HepG2 (cell line): ENCODE measurements around the gene WWC1. TPM values are rescaled to one million over a fixed set of nuclear protein-coding genes. Genes with fewer than 3 reads are reported as not detected.
A peak's percentile ranks its signal among the peaks of the same experiment; 100 is the strongest.

Experiments used
- ATF7 ChIP-seq, 2 experiments: fragments of 450-650 bp in 1 of 2; sonication (generic) in 1 of 2; formaldehyde crosslinking in 1 of 2; IDR thresholded peaks; 2 replicates each; pipeline versions ENCODE4 v1.4.0 to v1.6.1; 2016 to 2020; ENCODE audit warnings: antibody characterized with exemption in 1 of 2, mild to moderate bottlenecking in 1 of 2, missing genetic modification reagents in 1 of 2
- ESRRA ChIP-seq: sonication (generic); formaldehyde crosslinking; IDR thresholded peaks from 2 replicates; pipeline ENCODE4 v1.5.1; 2020; ENCODE audit warnings: mild to moderate bottlenecking, low read depth, missing genetic modification reagents
- FOXO1 ChIP-seq: sonication (generic); formaldehyde crosslinking; IDR thresholded peaks from 2 replicates; pipeline ENCODE4 v1.4.0; 2020; ENCODE audit warnings: missing genetic modification reagents
- GPN1 ChIP-seq: sonication (generic); formaldehyde crosslinking; IDR thresholded peaks from 2 replicates; pipeline ENCODE4 v1.5.1; 2020; ENCODE audit warnings: missing genetic modification reagents, borderline replicate concordance
- JUND ChIP-seq: sonication (generic); formaldehyde crosslinking; IDR thresholded peaks from 2 replicates; pipeline ENCODE4 v1.8.0; 2022; ENCODE audit warnings: mild to moderate bottlenecking, missing genetic modification reagents
- KDM5B ChIP-seq: sonication (generic); formaldehyde crosslinking; IDR thresholded peaks from 2 replicates; pipeline ENCODE4 v1.4.0; 2020; ENCODE audit warnings: missing genetic modification reagents, mild to moderate bottlenecking, borderline replicate concordance
- MBNL3 ChIP-seq: fragments of 250-450 bp; sonication (Bioruptor Pico); conservative IDR thresholded peaks from 2 replicates; pipeline ENCODE4 v1.8.0; 2022; ENCODE audit warnings: mild to moderate bottlenecking, inconsistent platforms
- MEF2D ChIP-seq: sonication (generic); formaldehyde crosslinking; IDR thresholded peaks from 2 replicates; pipeline ENCODE4 v1.5.1; 2020; ENCODE audit warnings: mild to moderate bottlenecking, missing genetic modification reagents
- NFATC3 ChIP-seq: sonication (generic); formaldehyde crosslinking; IDR thresholded peaks from 2 replicates; pipeline ENCODE4 v1.5.1; 2020; ENCODE audit warnings: mild to moderate bottlenecking, missing genetic modification reagents
- SKI ChIP-seq: fragments of 450-650 bp; IDR thresholded peaks from one replicate; pipeline ENCODE4 v1.6.1; 2018; ENCODE audit warnings: mild to moderate bottlenecking; ENCODE audit not compliant: partially characterized antibody
- ZBTB38 ChIP-seq: sonication (generic); formaldehyde crosslinking; IDR thresholded peaks from 2 replicates; pipeline ENCODE4 v1.5.1; 2020; ENCODE audit warnings: mild to moderate bottlenecking, missing genetic modification reagents
- ZNF17 ChIP-seq: sonication (generic); formaldehyde crosslinking; IDR thresholded peaks from 2 replicates; pipeline ENCODE4 v1.5.0; 2020; ENCODE audit warnings: mild to moderate bottlenecking, missing genetic modification reagents
- ZNF225 ChIP-seq: sonication (generic); formaldehyde crosslinking; IDR thresholded peaks from 2 replicates; pipeline ENCODE4 v1.4.0; 2020; ENCODE audit warnings: mild to moderate bottlenecking, missing genetic modification reagents
- ZNF563 ChIP-seq: sonication (generic); formaldehyde crosslinking; IDR thresholded peaks from 2 replicates; pipeline ENCODE4 v1.8.0; 2022; ENCODE audit warnings: mild to moderate bottlenecking, moderate library complexity, missing genetic modification reagents
- ZNF577 ChIP-seq: sonication (generic); formaldehyde crosslinking; IDR thresholded peaks from 2 replicates; pipeline ENCODE4 v1.4.0; 2020; ENCODE audit warnings: mild to moderate bottlenecking, low read depth, missing genetic modification reagents, borderline replicate concordance
- polyA plus RNA-seq, 8 experiments: library from polyadenylated mRNA; depleted of rRNA in 3 of 8; stranded (reverse) in 7 of 8; unstranded in 1 of 8; fragments of >200 nt; fragmentation: Illumina TruSeq in 4 of 8; extraction: Trizol in 4 of 8; gene quantifications; 2 replicates each; pipeline versions ENCODE4 v1.2.1 to v1.2.3, GENCODE V29; 2011 to 2016; ENCODE audit warnings: low read depth in 4 of 8, missing spikeins in 1 of 8, mixed read lengths in 1 of 8; ENCODE audit not compliant: insufficient read depth in 1 of 8
- total RNA-seq, 5 experiments: library from RNA; depleted of rRNA; stranded (reverse); fragments of >200 nt; fragmentation: Illumina TruSeq; extraction: Trizol; gene quantifications; 2 replicates each; pipeline ENCODE4 v1.2.3, GENCODE V29; 2016; ENCODE audit warnings: low read depth in 1 of 5
- TF ChIP-seq, protein P1 (sequence below): sonication (generic); formaldehyde crosslinking; IDR thresholded peaks from 2 replicates; pipeline ENCODE4 v1.4.0; 2020; ENCODE audit warnings: missing genetic modification reagents
- TF ChIP-seq, protein P2 (sequence below): sonication (generic); formaldehyde crosslinking; IDR thresholded peaks from 2 replicates; pipeline ENCODE4 v1.5.0; 2020; ENCODE audit warnings: missing genetic modification reagents, mild to moderate bottlenecking, borderline replicate concordance
- TF ChIP-seq, protein P3 (sequence below): sonication (generic); formaldehyde crosslinking; IDR thresholded peaks from 2 replicates; pipeline ENCODE4 v1.4.0; 2020; ENCODE audit warnings: missing genetic modification reagents
- TF ChIP-seq, protein P4 (sequence below): sonication (generic); formaldehyde crosslinking; IDR thresholded peaks from 2 replicates; pipeline ENCODE4 v1.4.0; 2020; ENCODE audit warnings: missing genetic modification reagents, low read depth, mild to moderate bottlenecking, borderline replicate concordance
- TF ChIP-seq, protein P5 (sequence below): sonication (generic); formaldehyde crosslinking; IDR thresholded peaks from 2 replicates; pipeline ENCODE4 v1.5.1; 2020; ENCODE audit warnings: missing genetic modification reagents, mild to moderate bottlenecking, borderline replicate concordance
- TF ChIP-seq, protein P6 (sequence below): sonication (generic); formaldehyde crosslinking; IDR thresholded peaks from 2 replicates; pipeline ENCODE4 v1.9.0; 2022; ENCODE audit warnings: low read depth, missing genetic modification reagents
- TF ChIP-seq, protein P7 (sequence below): sonication (generic); formaldehyde crosslinking; IDR thresholded peaks from 2 replicates; pipeline ENCODE4 v1.5.1; 2020; ENCODE audit warnings: mild to moderate bottlenecking, moderate library complexity, missing genetic modification reagents

WWC1 gene
- total and polyA plus RNA-seq, 2 of the 13 experiments (the other 11 are each of a cell fraction or from before 2014, with no cell fraction given): 8.3 to 17.9 TPM

DNA sequence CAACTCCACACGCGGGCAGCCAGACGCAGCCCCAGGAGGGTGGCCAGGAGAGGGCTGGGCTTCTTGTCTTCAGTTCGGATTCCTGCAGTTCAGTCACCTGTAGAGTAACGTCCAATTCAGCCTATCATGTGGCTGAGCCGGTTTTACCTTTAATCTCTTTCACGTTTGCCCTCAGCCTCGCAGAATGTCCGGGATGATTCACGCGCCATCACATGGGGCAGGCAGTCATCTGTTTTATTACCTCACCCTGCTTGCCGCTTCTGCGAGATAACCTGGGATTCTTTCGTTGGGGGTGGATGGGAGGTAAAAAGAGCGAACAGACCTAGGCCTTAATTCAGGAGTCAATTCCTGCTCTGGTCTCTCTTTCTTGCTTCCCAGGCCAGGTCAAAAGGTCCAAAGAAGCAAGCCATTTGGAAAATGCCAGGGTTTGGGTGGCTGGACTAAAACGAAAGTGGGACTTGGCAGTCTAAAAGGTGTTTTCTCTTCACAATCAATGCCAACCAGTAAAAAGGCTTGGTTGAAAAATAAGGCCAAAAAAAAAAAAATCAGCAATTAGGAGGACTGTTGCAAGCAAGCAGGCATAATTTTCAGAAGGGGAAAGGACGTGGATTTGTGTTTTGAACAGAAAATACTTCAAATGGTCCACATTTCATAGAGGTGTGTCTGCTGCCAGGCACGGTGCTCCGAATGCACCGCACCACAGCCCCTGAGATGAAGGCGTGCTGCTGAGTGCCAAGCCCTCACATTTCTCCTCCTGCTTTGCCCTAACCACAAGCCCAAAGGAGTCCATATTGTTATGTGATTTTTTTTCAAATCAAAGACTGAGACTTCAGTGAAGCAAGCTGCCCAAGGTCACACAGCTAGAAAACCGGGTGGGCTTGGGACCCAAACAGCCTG is 2.8 kb upstream of the WWC1 start (continued):
- no peak for TF ChIP-seq ATF7 (IDR thresholded peaks at IDR 0.05)
- 0 out of 2 replicates have a peak, but pooled peaks have one; percentile 51 for TF ChIP-seq ATF7 (CRISPR knock-in tag; IDR thresholded peaks at IDR 0.05)
- TF ChIP-seq ZNF17 (CRISPR knock-in tag): no peak
- TF ChIP-seq, protein P1, sequence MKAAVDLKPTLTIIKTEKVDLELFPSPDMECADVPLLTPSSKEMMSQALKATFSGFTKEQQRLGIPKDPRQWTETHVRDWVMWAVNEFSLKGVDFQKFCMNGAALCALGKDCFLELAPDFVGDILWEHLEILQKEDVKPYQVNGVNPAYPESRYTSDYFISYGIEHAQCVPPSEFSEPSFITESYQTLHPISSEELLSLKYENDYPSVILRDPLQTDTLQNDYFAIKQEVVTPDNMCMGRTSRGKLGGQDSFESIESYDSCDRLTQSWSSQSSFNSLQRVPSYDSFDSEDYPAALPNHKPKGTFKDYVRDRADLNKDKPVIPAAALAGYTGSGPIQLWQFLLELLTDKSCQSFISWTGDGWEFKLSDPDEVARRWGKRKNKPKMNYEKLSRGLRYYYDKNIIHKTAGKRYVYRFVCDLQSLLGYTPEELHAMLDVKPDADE (CRISPR knock-in tag): no peak
- TF ChIP-seq ZNF577 (CRISPR knock-in tag): no peak
- no peak for TF ChIP-seq ZNF225
- TF ChIP-seq GPN1 (CRISPR knock-in tag): no peak
- no peak for TF ChIP-seq KDM5B (CRISPR knock-in tag)
- TF ChIP-seq, protein P2, sequence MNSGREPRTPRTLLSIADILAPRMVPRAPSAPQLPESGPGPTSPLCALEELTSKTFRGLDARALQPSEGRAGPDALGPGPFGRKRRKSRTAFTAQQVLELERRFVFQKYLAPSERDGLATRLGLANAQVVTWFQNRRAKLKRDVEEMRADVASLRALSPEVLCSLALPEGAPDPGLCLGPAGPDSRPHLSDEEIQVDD: no peak
- TF ChIP-seq JUND: no peak
- TF ChIP-seq, protein P3, sequence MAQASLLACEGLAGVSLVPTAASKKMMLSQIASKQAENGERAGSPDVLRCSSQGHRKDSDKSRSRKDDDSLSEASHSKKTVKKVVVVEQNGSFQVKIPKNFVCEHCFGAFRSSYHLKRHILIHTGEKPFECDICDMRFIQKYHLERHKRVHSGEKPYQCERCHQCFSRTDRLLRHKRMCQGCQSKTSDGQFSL (CRISPR knock-in tag): no peak
- TF ChIP-seq, protein P4, sequence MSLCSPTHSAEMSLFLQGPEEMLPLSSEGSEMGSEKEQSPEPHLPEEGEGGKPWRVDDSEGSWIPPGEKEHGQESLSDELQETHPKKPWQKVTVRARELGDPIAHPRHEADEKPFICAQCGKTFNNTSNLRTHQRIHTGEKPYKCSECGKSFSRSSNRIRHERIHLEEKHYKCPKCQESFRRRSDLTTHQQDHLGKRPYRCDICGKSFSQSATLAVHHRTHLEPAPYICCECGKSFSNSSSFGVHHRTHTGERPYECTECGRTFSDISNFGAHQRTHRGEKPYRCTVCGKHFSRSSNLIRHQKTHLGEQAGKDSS (CRISPR knock-in tag): no peak
- TF ChIP-seq FOXO1 (CRISPR knock-in tag): peak; percentile 16; the same call in 1 of the 2 replicates
- no peak for TF ChIP-seq ESRRA (CRISPR knock-in tag)
- TF ChIP-seq ZNF563 (CRISPR knock-in tag): no peak
- TF ChIP-seq MBNL3 (CRISPR knock-in tag): no peak
- no peak for TF ChIP-seq SKI
- TF ChIP-seq, protein P5, sequence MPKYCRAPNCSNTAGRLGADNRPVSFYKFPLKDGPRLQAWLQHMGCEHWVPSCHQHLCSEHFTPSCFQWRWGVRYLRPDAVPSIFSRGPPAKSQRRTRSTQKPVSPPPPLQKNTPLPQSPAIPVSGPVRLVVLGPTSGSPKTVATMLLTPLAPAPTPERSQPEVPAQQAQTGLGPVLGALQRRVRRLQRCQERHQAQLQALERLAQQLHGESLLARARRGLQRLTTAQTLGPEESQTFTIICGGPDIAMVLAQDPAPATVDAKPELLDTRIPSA: no peak
- TF ChIP-seq ZBTB38 (CRISPR knock-in tag): no peak
- 0 out of 2 replicates have a peak, but pooled peaks have one; percentile 65 for TF ChIP-seq NFATC3 (CRISPR knock-in tag)
- TF ChIP-seq, protein P6, sequence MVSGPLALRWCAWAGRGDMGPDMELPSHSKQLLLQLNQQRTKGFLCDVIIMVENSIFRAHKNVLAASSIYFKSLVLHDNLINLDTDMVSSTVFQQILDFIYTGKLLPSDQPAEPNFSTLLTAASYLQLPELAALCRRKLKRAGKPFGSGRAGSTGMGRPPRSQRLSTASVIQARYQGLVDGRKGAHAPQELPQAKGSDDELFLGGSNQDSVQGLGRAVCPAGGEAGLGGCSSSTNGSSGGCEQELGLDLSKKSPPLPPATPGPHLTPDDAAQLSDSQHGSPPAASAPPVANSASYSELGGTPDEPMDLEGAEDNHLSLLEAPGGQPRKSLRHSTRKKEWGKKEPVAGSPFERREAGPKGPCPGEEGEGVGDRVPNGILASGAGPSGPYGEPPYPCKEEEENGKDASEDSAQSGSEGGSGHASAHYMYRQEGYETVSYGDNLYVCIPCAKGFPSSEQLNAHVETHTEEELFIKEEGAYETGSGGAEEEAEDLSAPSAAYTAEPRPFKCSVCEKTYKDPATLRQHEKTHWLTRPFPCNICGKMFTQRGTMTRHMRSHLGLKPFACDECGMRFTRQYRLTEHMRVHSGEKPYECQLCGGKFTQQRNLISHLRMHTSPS (CRISPR knock-in tag): no peak
- TF ChIP-seq MEF2D (CRISPR knock-in tag): no peak
- TF ChIP-seq, protein P7, sequence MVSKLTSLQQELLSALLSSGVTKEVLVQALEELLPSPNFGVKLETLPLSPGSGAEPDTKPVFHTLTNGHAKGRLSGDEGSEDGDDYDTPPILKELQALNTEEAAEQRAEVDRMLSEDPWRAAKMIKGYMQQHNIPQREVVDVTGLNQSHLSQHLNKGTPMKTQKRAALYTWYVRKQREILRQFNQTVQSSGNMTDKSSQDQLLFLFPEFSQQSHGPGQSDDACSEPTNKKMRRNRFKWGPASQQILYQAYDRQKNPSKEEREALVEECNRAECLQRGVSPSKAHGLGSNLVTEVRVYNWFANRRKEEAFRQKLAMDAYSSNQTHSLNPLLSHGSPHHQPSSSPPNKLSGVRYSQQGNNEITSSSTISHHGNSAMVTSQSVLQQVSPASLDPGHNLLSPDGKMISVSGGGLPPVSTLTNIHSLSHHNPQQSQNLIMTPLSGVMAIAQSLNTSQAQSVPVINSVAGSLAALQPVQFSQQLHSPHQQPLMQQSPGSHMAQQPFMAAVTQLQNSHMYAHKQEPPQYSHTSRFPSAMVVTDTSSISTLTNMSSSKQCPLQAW (CRISPR knock-in tag): no peak
